Body of pancreas (tissue), 4 donors: ENCODE measurements around the gene SUN1. TPM values are rescaled to one million over a fixed set of nuclear protein-coding genes. Genes with fewer than 3 reads are reported as not detected.

Experiments used
- ATAC-seq: fragments of 150-250 bp; one replicate; pipeline ENCODE4 v1.9.1; 2016
- DNase-seq, 4 donors: peaks; one replicate each; pipeline ENCODE4 v3.0.0-alpha.2; 2019
- H3K27ac ChIP-seq, 4 donors: fragments of 200-600 bp; sonication (generic); 1 replicate in 3 of 4; 2 replicates in 1 of 4; pipeline versions ENCODE4 v1.5.1 to v1.6.1; 2016 to 2019; ENCODE audit warnings: mild to moderate bottlenecking in 1 of 4, mixed read lengths in 1 of 4, moderate library complexity in 1 of 4
- H3K27me3 ChIP-seq, 2 donors: fragments of 200-600 bp; sonication (generic); one replicate each; pipeline ENCODE4 v1.6.0; 2016; ENCODE audit warnings: mild to moderate bottlenecking in 1 of 2
- H3K36me3 ChIP-seq, 2 donors: fragments of 200-600 bp; sonication (generic); replicated peaks in 1 of 2; 2 replicates each; pipeline ENCODE4 v1.5.1; 2016; ENCODE audit warnings: low read depth in 2 of 2; ENCODE audit not compliant: insufficient read depth in 1 of 2
- H3K4me1 ChIP-seq: fragments of 200-600 bp; sonication (generic); one replicate; pipeline ENCODE4 v1.6.0; 2016
- H3K4me3 ChIP-seq, 2 donors: fragments of 200-600 bp; sonication (generic); 1 replicate in 1 of 2; 2 replicates in 1 of 2; pipeline ENCODE4 v1.5.1; 2016 to 2019
- H3K9me3 ChIP-seq, 3 donors: fragments of 200-600 bp; sonication (generic); 1 replicate in 2 of 3; 2 replicates in 1 of 3; pipeline ENCODE4 v1.5.1; 2016
- POLR2A ChIP-seq, 3 donors: fragments of 450-650 bp; IDR thresholded peaks; one replicate each; pipeline ENCODE4 v1.6.1; 2016; ENCODE audit warnings: antibody characterized with exemption in 3 of 3, mild to moderate bottlenecking in 2 of 3
- WGBS, 2 donors: methylation state at CpG; one replicate each; pipeline ENCODE4 v1.1.5; 2017; 5-methylcytosine and 5-hydroxymethylcytosine counted together
- intact Hi-C: fragments of 100-400 bp; cut with DNase I; formaldehyde crosslinking; loops from one replicate; pipeline ENCODE4 v1.15.1; 2023
- total RNA-seq, 2 donors: library from RNA; depleted of rRNA; stranded (reverse); fragments of >200 nt; gene quantifications; one replicate each; pipeline ENCODE4 v1.1.0, GENCODE V29; 2016
- TF ChIP-seq, protein P1 (sequence below), 7 experiments: fragments of 450-650 bp in 4 of 7; fragments of 200-600 bp in 3 of 7; sonication (generic) in 3 of 7; IDR thresholded peaks; one replicate each; pipeline ENCODE4 v1.5.1; 2016 to 2019; ENCODE audit warnings: antibody characterized with exemption in 7 of 7

Gene SUN1
- total RNA-seq, 2 donors from 2014 or later, result 75.8 to 122 TPM

DNA sequence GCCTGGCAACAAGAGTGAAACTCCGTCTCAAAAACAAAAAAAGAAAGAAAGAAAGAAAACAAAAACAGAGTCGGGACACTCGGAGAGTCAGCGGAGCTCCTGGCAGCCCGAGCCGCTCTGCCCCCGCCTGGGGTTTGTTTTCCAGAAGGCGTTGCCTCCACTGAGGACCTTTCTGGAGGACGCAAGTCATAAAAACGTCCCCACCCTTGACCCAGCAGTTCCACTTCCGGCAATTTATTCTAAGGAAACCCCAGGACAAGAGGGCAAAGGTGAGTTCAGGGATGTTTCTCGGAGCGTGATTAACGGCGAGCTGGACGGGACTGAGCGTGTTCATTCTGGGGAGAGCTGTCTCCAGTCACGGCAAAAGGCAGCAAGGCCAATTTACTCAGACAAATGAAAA, 27.0 kb upstream of the SUN1 start:
- 70 to 78% methylated on average over 18 of the region's 18 CpGs for WGBS, 2 donors
- Histone ChIP-seq H3K9me3 (no peaks in the 10 kb centered on the region), H3K36me3 (no peaks in the 10 kb centered on the region), H3K4me1 (peaks cover 18% of the 10 kb centered on the region), H3K27ac (no peak overlapping the region), H3K27me3 (no peaks in the 10 kb centered on the region), H3K4me3 (no peak overlapping the region)
- DNase-seq, result no peak
- ATAC-seq, result no peak
- intact Hi-C loops, result no loop called here
- TF ChIP-seq POLR2A (IDR thresholded peaks at IDR 0.05), result no peak
- TF ChIP-seq, protein P1, sequence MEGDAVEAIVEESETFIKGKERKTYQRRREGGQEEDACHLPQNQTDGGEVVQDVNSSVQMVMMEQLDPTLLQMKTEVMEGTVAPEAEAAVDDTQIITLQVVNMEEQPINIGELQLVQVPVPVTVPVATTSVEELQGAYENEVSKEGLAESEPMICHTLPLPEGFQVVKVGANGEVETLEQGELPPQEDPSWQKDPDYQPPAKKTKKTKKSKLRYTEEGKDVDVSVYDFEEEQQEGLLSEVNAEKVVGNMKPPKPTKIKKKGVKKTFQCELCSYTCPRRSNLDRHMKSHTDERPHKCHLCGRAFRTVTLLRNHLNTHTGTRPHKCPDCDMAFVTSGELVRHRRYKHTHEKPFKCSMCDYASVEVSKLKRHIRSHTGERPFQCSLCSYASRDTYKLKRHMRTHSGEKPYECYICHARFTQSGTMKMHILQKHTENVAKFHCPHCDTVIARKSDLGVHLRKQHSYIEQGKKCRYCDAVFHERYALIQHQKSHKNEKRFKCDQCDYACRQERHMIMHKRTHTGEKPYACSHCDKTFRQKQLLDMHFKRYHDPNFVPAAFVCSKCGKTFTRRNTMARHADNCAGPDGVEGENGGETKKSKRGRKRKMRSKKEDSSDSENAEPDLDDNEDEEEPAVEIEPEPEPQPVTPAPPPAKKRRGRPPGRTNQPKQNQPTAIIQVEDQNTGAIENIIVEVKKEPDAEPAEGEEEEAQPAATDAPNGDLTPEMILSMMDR (IDR thresholded peaks at IDR 0.05), result no peak

DNA sequence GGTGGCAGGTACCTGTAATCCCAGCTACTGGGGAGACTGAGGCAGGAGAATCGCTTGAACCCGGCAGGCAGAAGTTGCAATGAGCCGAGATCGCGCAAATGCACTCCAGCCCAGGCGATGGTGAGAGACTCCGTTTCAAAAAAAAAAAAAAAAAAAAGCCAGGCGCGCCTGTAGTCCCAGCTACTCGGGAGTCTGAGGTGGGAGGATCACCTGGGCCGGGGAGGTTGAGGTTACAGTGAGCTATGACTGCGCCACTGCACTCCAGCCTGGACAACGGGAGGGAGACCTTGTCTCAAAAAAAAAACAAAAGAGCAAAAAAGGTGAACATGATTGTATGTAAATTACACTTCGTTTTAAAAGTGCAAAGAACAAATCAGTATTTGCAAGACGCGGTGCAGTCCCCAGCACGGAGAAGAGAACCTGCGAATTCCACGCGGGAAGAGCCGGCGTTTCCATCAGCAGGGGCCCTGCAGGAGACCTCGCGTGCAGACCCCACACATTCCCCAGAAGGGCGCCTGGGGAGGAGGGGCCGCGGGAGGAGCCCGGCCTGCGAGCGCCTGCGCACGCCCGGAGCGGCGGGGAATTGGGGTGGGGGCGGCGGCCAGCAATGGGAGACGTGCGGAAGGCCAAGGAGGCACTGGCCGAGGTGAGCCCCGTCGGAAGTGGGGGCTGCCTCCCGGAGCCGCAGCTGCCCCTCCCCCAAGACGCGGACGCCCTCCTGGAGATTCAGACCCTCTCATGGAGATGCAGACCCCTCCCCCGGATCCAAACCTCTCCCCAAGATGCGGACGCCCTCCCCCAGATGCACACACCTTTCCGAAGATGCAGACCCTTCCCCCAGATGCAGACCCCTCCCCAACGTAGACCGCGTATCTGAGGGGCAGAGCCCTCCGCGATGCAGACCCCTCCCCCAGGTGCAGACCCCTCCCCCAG, 16.7 kb upstream of the SUN1 start:
- peak in 1 of 3 donors; percentile 8 for TF ChIP-seq POLR2A (IDR thresholded peaks at IDR 0.05)
- TF ChIP-seq, protein P1 (IDR thresholded peaks at IDR 0.05), result no peak
- intact Hi-C loops, result no loop called here
- DNase-seq (peak; percentile 36 to 52 (median 48)), ATAC-seq (no peak)
- no peaks in the 10 kb centered on the region for H3K27me3 ChIP-seq
- H3K4me1 ChIP-seq, result peaks cover 43% of the 10 kb centered on the region
- H3K9me3 ChIP-seq, result no peaks in the 10 kb centered on the region
- no peaks in the 10 kb centered on the region for H3K36me3 ChIP-seq
- H3K4me3 ChIP-seq, result peak overlapping the region; percentile 20 to 28
- peak overlapping the region; percentile 18 to 78 (median 77) for H3K27ac ChIP-seq
- WGBS, 2 donors, result 15 to 16% methylated on average over 14 to 46 of the region's 56 CpGs

DNA sequence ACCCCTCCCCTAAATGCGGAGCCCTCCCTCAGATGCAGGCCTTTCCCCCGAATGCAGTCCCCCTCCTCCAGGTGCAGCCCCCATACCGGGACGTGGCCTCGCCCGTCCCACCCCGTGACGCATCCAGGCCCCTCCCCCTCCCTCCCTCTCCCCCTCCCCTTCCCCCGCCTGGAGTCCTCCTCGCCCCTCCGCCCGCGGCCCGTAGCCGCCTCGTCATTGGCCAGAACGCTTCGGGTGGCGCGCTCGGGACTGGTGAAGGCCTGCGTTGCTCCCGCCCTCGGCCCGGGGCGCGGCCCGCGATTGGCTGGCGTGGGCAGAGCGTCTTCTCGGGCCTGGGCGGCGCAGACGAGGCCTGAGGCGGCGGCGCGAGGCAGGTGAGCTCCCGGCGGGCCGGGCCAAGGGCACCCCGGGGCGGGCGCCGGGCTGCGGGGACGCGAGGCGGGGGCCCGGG, 16.0 kb upstream of the SUN1 start:
- WGBS, 2 donors, result 1% methylated on average over 19 of the region's 51 CpGs; no CpG with 5 or more reads in 1 of the 2 donors
- H3K4me3 ChIP-seq, result peak overlapping the region; percentile 20 to 28
- intact Hi-C loops, result no loop called here

DNA sequence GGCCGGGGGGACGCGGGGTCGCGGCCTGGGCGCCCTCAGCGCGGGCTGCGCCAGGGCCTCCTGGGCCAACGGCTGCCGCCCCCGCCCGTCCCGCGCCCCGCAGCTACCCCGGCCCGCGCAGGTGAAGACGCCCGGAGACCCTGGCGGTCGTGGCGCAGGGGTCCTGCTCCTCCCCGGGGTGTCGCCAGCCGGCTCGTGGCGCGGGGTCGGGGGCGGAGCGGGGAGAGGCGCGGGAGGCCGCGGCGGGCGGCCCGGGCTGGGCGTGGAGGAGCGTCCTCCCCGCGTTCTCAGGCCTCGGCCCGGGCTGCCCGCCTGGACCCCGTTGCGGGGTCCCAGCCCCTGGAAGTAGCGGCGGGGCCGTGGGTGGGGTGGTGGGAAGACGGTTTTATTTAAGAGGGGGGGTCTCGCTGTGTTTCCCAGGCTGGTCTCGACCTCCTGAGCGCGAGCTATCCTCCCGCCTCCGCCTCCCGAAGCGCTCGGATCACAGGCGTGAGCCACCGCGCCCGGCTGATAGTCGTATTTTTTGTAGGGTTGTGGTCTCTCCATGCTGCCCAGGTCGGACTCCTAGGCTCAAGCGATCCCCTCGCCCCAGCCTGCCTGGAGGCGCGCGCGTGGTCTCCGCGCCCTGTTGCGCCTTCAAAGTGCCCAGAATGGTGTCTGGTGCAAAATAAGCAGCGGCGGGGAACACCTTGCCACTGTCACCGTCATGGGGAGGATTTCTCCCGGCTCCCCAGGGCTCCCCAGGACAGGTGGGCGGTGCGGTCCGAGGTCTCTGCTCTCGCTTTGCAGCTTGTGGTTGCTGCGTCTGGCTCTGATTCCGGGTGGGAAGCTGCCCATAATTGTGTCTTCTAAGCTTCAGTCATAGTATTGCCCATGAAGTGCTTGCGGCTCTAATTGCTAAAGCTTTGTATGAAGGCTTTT, 15.3 kb upstream of the SUN1 start:
- Histone ChIP-seq H3K36me3 (no peaks in the 10 kb centered on the region), H3K4me1 (peaks cover 49% of the 10 kb centered on the region), H3K9me3 (peaks cover 0 to 3% (median 0%) of the 10 kb centered on the region in 3 donors), H3K27ac (peak overlapping the region; percentile 77 to 91 (median 79)), H3K27me3 (no peaks in the 10 kb centered on the region), H3K4me3 (peak overlapping the region; percentile 49 to 63)
- ATAC-seq (peak; percentile 22), DNase-seq (peak in 2 of 4 donors; percentile 38 to 46)
- intact Hi-C loops, result no loop called here
- 1 to 2% methylated on average over 11 to 74 of the region's 88 CpGs for WGBS, 2 donors
- TF ChIP-seq POLR2A (IDR thresholded peaks at IDR 0.05), result peak in 1 of 3 donors; percentile 41
- TF ChIP-seq, protein P1 (IDR thresholded peaks at IDR 0.05), result no peak

More for the DNA sequence above, 16.0 kb upstream of the SUN1 start:
- H3K27ac ChIP-seq, result peak overlapping the region; percentile 77 to 80 (median 78)
- H3K9me3 ChIP-seq, result no peaks in the 10 kb centered on the region
- H3K36me3 ChIP-seq, result no peaks in the 10 kb centered on the region
- peaks cover 43% of the 10 kb centered on the region for H3K4me1 ChIP-seq
- peak; percentile 98 for DNase-seq
- TF ChIP-seq POLR2A (IDR thresholded peaks at IDR 0.05), result peak; percentile 38 to 75 (median 53)
- TF ChIP-seq, protein P1 (IDR thresholded peaks at IDR 0.05), result no peak
- ATAC-seq, result peak; percentile 92
- no peaks in the 10 kb centered on the region for H3K27me3 ChIP-seq
